Progenitor cell of endocrine pancreas (in vitro differentiated cells): ENCODE measurements around the gene ZNF714. TPM values are rescaled to one million over a fixed set of nuclear protein-coding genes. Genes with fewer than 3 reads are reported as not detected.

ENCODE experiments used
- DNase-seq: peaks from one replicate; pipeline ENCODE4 v3.0.0; 2021; ENCODE audit warnings: low spot score; ENCODE audit not compliant: unreplicated experiment
- H3K27ac Mint-ChIP-seq: 2 replicates; pipeline ENCODE4 v1.8.0; 2021; ENCODE audit warnings: mild to moderate bottlenecking, moderate library complexity, mixed read lengths
- H3K27me3 Mint-ChIP-seq: 2 replicates; pipeline ENCODE4 v1.8.0; 2021; ENCODE audit warnings: mixed read lengths
- H3K36me3 Mint-ChIP-seq: 2 replicates; pipeline ENCODE4 v1.8.0; 2022; ENCODE audit warnings: mixed read lengths; ENCODE audit not compliant: insufficient read depth
- H3K4me1 Mint-ChIP-seq: 2 replicates; pipeline ENCODE4 v1.8.0; 2021; ENCODE audit warnings: low read depth, mixed read lengths
- H3K4me3 Mint-ChIP-seq: 2 replicates; pipeline ENCODE4 v1.8.0; 2021; ENCODE audit warnings: low read depth, mild to moderate bottlenecking, moderate library complexity, mixed read lengths
- H3K9me3 Mint-ChIP-seq: 2 replicates; pipeline ENCODE4 v1.8.0; 2021; ENCODE audit warnings: low read depth, mixed read lengths
- CTCF ChIP-seq: fragments of 200-600 bp; sonication (generic); IDR thresholded peaks from one replicate; pipeline ENCODE4 v1.5.0; 2021; ENCODE audit warnings: antibody characterized with exemption, mild to moderate bottlenecking; ENCODE audit not compliant: unreplicated experiment
- total RNA-seq: library from RNA; stranded (reverse); gene quantifications from 2 replicates; pipeline ENCODE4 v1.2.1, GENCODE V29; 2021

ZNF714 gene
- total RNA-seq, 1 donor from 2014 or later: 55.5 TPM

- no peak overlapping the region for H3K27ac Mint-ChIP-seq
- H3K4me3 Mint-ChIP-seq: no peak overlapping the region
- H3K36me3 Mint-ChIP-seq: peaks cover 39% of the 10 kb centered on the region
- no peak for TF ChIP-seq CTCF
- H3K9me3 Mint-ChIP-seq: peaks cover 12% of the 10 kb centered on the region
- no peak for DNase-seq
- H3K27me3 Mint-ChIP-seq: no peaks in the 10 kb centered on the region
- H3K4me1 Mint-ChIP-seq: no peaks in the 10 kb centered on the region
These were observed 16.7 kb upstream of the ZNF714 start for GRCh38 chr19:21065336-21065735.

GRCh38 chr19:21084343-21084742, 2.3 kb downstream of the ZNF714 start:
- no peaks in the 10 kb centered on the region for H3K9me3 Mint-ChIP-seq
- no peaks in the 10 kb centered on the region for H3K27me3 Mint-ChIP-seq
- H3K4me1 Mint-ChIP-seq: peaks cover 27% of the 10 kb centered on the region
- TF ChIP-seq CTCF: no peak
- H3K4me3 Mint-ChIP-seq: no peak overlapping the region
- H3K27ac Mint-ChIP-seq: no peak overlapping the region
- H3K36me3 Mint-ChIP-seq: peaks cover 23% of the 10 kb centered on the region
- no peak for DNase-seq

GRCh38 chr19:21087871-21088270, 5.9 kb downstream of the ZNF714 start:
- H3K27ac Mint-ChIP-seq: no peak overlapping the region
- DNase-seq: no peak
- no peak overlapping the region for H3K4me3 Mint-ChIP-seq
- peaks cover 41% of the 10 kb centered on the region for H3K4me1 Mint-ChIP-seq
- no peaks in the 10 kb centered on the region for H3K27me3 Mint-ChIP-seq
- peaks cover 31% of the 10 kb centered on the region for H3K36me3 Mint-ChIP-seq
- H3K9me3 Mint-ChIP-seq: no peaks in the 10 kb centered on the region
- no peak for TF ChIP-seq CTCF

GRCh38 chr19:21092109-21092508, 10.1 kb downstream of the ZNF714 start:
- H3K36me3 Mint-ChIP-seq: peaks cover 33% of the 10 kb centered on the region
- no peak for TF ChIP-seq CTCF
- H3K9me3 Mint-ChIP-seq: no peaks in the 10 kb centered on the region
- H3K4me3 Mint-ChIP-seq: no peak overlapping the region
- H3K4me1 Mint-ChIP-seq: peaks cover 25% of the 10 kb centered on the region
- DNase-seq: no peak
- peak overlapping the region; percentile 89 for H3K27ac Mint-ChIP-seq
- no peaks in the 10 kb centered on the region for H3K27me3 Mint-ChIP-seq

GRCh38 chr19:21094347-21095025, 12.5 kb downstream of the ZNF714 start:
- Mint-ChIP-seq H3K4me3 (no peak overlapping the region), H3K9me3 (no peaks in the 10 kb centered on the region), H3K4me1 (peaks cover 26% of the 10 kb centered on the region), H3K36me3 (peaks cover 33% of the 10 kb centered on the region), H3K27ac (no peak overlapping the region), H3K27me3 (no peaks in the 10 kb centered on the region)
- no peak for DNase-seq
- TF ChIP-seq CTCF: no peak
